OCI-LY3 (cell line): Measurements from ENCODE around the gene C9.
A peak's percentile ranks its signal among the peaks of the same experiment; 100 is the strongest.
"Not testable (repeated sequence)": the region's sequence is repeated elsewhere in the genome, so short reads cannot be mapped to it uniquely, and the experiment has no call there.

Experiments used
- H2AFZ ChIP-seq: fragments of 200-600, 300-600 bp; shearing (Covaris generic); 2 replicates; pipeline ENCODE4 v1.6.0; 2014; ENCODE audit warnings: antibody characterized with exemption, low read depth, low read length
- H3K27ac ChIP-seq: fragments of 200-600, 300-600 bp; sonication (generic); 2 replicates; pipeline ENCODE4 v1.5.1; 2014; ENCODE audit warnings: mild to moderate bottlenecking, low read length, moderate library complexity, mixed read lengths
- H3K27me3 ChIP-seq: fragments of 200-600, 300-600 bp; sonication (generic); 2 replicates; pipeline ENCODE4 v1.6.1; 2014; ENCODE audit warnings: low read depth, low read length, mixed read lengths
- H3K36me3 ChIP-seq: fragments of 200-600, 300-600 bp; sonication (generic); replicated peaks from 2 replicates; pipeline ENCODE3; 2014; ENCODE audit warnings: low read depth, low read length, mixed read lengths
- H3K4me1 ChIP-seq: fragments of 300-600, 200-600 bp; sonication (generic); 2 replicates; pipeline ENCODE4 v1.6.1; 2014; ENCODE audit warnings: low read length, mixed read lengths
- H3K4me2 ChIP-seq: fragments of 200-600, 300-600 bp; sonication (generic); 2 replicates; pipeline ENCODE4 v1.6.1; 2014; ENCODE audit warnings: low read length, mixed read lengths
- H3K4me3 ChIP-seq: fragments of 300-600, 200-600 bp; sonication (generic); 2 replicates; pipeline ENCODE4 v1.5.1; 2014; ENCODE audit warnings: antibody characterized with exemption, mild to moderate bottlenecking, low read length, moderate library complexity
- H3K79me2 ChIP-seq: fragments of 300-600, 200-600 bp; shearing (Covaris generic); 2 replicates; pipeline ENCODE4 v1.6.1; 2014; ENCODE audit warnings: mild to moderate bottlenecking, low read length, mixed read lengths
- H3K9ac ChIP-seq: fragments of 300-600, 200-600 bp; shearing (Covaris generic); 2 replicates; pipeline ENCODE4 v1.6.0; 2014; ENCODE audit warnings: mild to moderate bottlenecking, low read length, moderate library complexity
- H3K9me3 ChIP-seq: fragments of 200-600, 300-600 bp; shearing (Covaris generic); 2 replicates; pipeline ENCODE4 v1.6.1; 2014; ENCODE audit warnings: low read length, mixed read lengths; ENCODE audit not compliant: insufficient read depth
- H4K20me1 ChIP-seq: fragments of 200-600, 300-600 bp; sonication (generic); 2 replicates; pipeline ENCODE4 v1.6.1; 2016; ENCODE audit warnings: low read length, mixed read lengths; ENCODE audit not compliant: insufficient read depth
- CTCF ChIP-seq: fragments of 200-600, 300-600 bp; sonication (generic); IDR thresholded peaks from 2 replicates; pipeline ENCODE4 v1.5.1; 2014; ENCODE audit warnings: antibody characterized with exemption, low read length, low read depth
- EZH2phosphoT487 ChIP-seq: fragments of 200-600 bp; shearing (Covaris generic); IDR thresholded peaks from 2 replicates; pipeline ENCODE4 v1.6.1; 2018; ENCODE audit warnings: antibody characterized with exemption, mixed run types, low read depth

Gene C9

GRCh38 chr5:39274398-39275085 lies 89.8 kb downstream of the C9 start:
- Histone ChIP-seq H3K4me3 (peak overlapping the region; percentile 53), H3K9ac (peak overlapping the region; percentile 29; the same call in 1 of the 2 replicates), H3K79me2 (no peaks in the 10 kb centered on the region), H4K20me1 (no peaks in the 10 kb centered on the region), H3K9me3 (no peaks in the 10 kb centered on the region), H3K27me3 (no peaks in the 10 kb centered on the region), H3K4me2 (peak overlapping the region; percentile 69), H2AFZ (peak overlapping the region; percentile 84), H3K4me1 (peaks cover 14% of the 10 kb centered on the region), H3K27ac (peak overlapping the region; percentile 59), H3K36me3 (no peaks in the 10 kb centered on the region)
- no peak for TF ChIP-seq CTCF
- no peak for TF ChIP-seq EZH2phosphoT487

GRCh38 chr5:39273314-39273954 lies 90.9 kb downstream of the C9 start:
- H4K20me1 ChIP-seq: no peaks in the 10 kb centered on the region
- H3K9ac ChIP-seq: no peak overlapping the region
- no peaks in the 10 kb centered on the region for H3K79me2 ChIP-seq
- no peak overlapping the region for H3K4me2 ChIP-seq
- TF ChIP-seq CTCF (no peak), EZH2phosphoT487 (no peak)
- no peak overlapping the region for H3K27ac ChIP-seq
- H3K4me1 ChIP-seq: peaks cover 14% of the 10 kb centered on the region
- no peak overlapping the region for H3K4me3 ChIP-seq
- no peaks in the 10 kb centered on the region for H3K9me3 ChIP-seq
- H3K27me3 ChIP-seq: no peaks in the 10 kb centered on the region
- H2AFZ ChIP-seq: no peak overlapping the region
- no peaks in the 10 kb centered on the region for H3K36me3 ChIP-seq

GRCh38 chr5:39272869-39273231 lies 91.4 kb downstream of the C9 start:
- H3K79me2 ChIP-seq, H3K27me3 ChIP-seq, H2AFZ ChIP-seq, H3K4me2 ChIP-seq, H3K4me3 ChIP-seq, H4K20me1 ChIP-seq, H3K9me3 ChIP-seq, H3K27ac ChIP-seq, H3K9ac ChIP-seq, H3K36me3 ChIP-seq: not testable (repeated sequence)
- H3K4me1 ChIP-seq: peaks cover 14% of the 10 kb centered on the region

GRCh38 chr5:39270225-39270848 lies 94.0 kb downstream of the C9 start:
- H3K27me3 ChIP-seq: no peaks in the 10 kb centered on the region
- no peaks in the 10 kb centered on the region for H3K79me2 ChIP-seq
- no peaks in the 10 kb centered on the region for H3K36me3 ChIP-seq
- H3K9ac ChIP-seq: no peak overlapping the region
- H3K4me3 ChIP-seq: no peak overlapping the region
- no peak overlapping the region for H3K27ac ChIP-seq
- H3K4me1 ChIP-seq: peaks cover 13% of the 10 kb centered on the region
- H2AFZ ChIP-seq: no peak overlapping the region
- no peaks in the 10 kb centered on the region for H4K20me1 ChIP-seq
- H3K4me2 ChIP-seq: no peak overlapping the region
- no peaks in the 10 kb centered on the region for H3K9me3 ChIP-seq
- no peak for TF ChIP-seq EZH2phosphoT487
- TF ChIP-seq CTCF: no peak
